NCI-H2029 treated with DMSO at 0.1 percent for 48 hours (cell line): ENCODE measurements around the gene ELL.
"Not testable (repeated sequence)": the region's sequence is repeated elsewhere in the genome, so short reads cannot be mapped to it uniquely, and the experiment has no call there.

Experiments used
- DNase-seq: peaks from one replicate; lab custom pipeline; 2025; lab: John Stamatoyannopoulos, UW

The ELL gene

GRCh38 chr19:18521692-18522123 lies at the start of gene ELL:
ELL (minus strand) TSS chr19:18522070; CDS start chr19:18522055, 15 bp downstream.
- no peak for DNase-seq

GRCh38 chr19:18568367-18568766 lies 46.5 kb upstream of the ELL start:
- DNase-seq, result no peak

- DNase-seq, result no peak
Observed at GRCh38 chr19:18566953-18567352, 45.1 kb upstream of the ELL start.

GRCh38 chr19:18562086-18562485 lies 40.2 kb upstream of the ELL start:
- no peak for DNase-seq

- no peak for DNase-seq
Observed at GRCh38 chr19:18559685-18560084, 37.8 kb upstream of the ELL start.

GRCh38 chr19:18558604-18559003 lies 36.7 kb upstream of the ELL start:
- DNase-seq, result no peak

- DNase-seq, result no peak
Observed at GRCh38 chr19:18558202-18558555, 36.3 kb upstream of the ELL start.

GRCh38 chr19:18557411-18558201 lies 35.7 kb upstream of the ELL start, which contains the start of gene KXD1:
KXD1 (plus strand) TSS chr19:18557870; CDS start chr19:18562057, 4,187 bp downstream.
- DNase-seq, result peak; percentile 92

GRCh38 chr19:18551631-18552030 lies 29.8 kb upstream of the ELL start:
- DNase-seq, result no peak

- peak; percentile 15 for DNase-seq
Observed at GRCh38 chr19:18543814-18544475, 22.1 kb upstream of the ELL start.

- DNase-seq, result peak; percentile 57
Observed at GRCh38 chr19:18542941-18543813, 21.3 kb upstream of the ELL start, which contains the start of gene FKBP8. FKBP8 (minus strand) TSS chr19:18543573; CDS start chr19:18541970, 1,603 bp downstream.

- no peak for DNase-seq
Observed at GRCh38 chr19:18541992-18542940, 20.4 kb upstream of the ELL start.

- no peak for DNase-seq
Observed at GRCh38 chr19:18541258-18541991, 19.6 kb upstream of the ELL start.

GRCh38 chr19:18540200-18540599 lies 18.3 kb upstream of the ELL start:
- not testable (repeated sequence) for DNase-seq

- DNase-seq, result no peak
Observed at GRCh38 chr19:18539372-18539771, 17.5 kb upstream of the ELL start.

GRCh38 chr19:18538115-18538514 lies 16.2 kb upstream of the ELL start:
- no peak for DNase-seq

- no peak for DNase-seq
Observed at GRCh38 chr19:18537431-18537830, 15.6 kb upstream of the ELL start.

GRCh38 chr19:18536475-18536874 lies 14.6 kb upstream of the ELL start:
- DNase-seq, result no peak

- no peak for DNase-seq
Observed at GRCh38 chr19:18533058-18533457, 11.2 kb upstream of the ELL start.

GRCh38 chr19:18532168-18532890 lies 10.5 kb upstream of the ELL start:
- DNase-seq, result no peak
